K562 (cell line): Measurements from ENCODE around the gene ADCY9.

Experiments
- CEBPZ ChIP-seq: fragments of 150-350 bp; IDR thresholded peaks from 2 replicates; pipeline ENCODE4 v1.6.1; 2014; ENCODE audit warnings: low read depth, mild to moderate bottlenecking, low read length, borderline replicate concordance
- CTCF ChIP-seq, 3 experiments: IDR thresholded peaks in 2 of 3; conservative IDR thresholded peaks in 1 of 3; 2 replicates each; pipeline ENCODE4 v1.5.1; 2011 to 2012; ENCODE audit warnings: low read length in 3 of 3, mild to moderate bottlenecking in 3 of 3, control low read depth in 2 of 3, improper control_type of control experiment in 1 of 3, inconsistent platforms in 1 of 3, low read depth in 1 of 3, mixed read lengths in 1 of 3, moderate library complexity in 1 of 3; ENCODE audit not compliant: insufficient read depth in 2 of 3
- EP300 ChIP-seq: IDR thresholded peaks from 2 replicates; pipeline ENCODE4 v1.6.1; 2012; ENCODE audit warnings: low read length, improper control_type of control experiment
- MAX ChIP-seq: sonication (generic); formaldehyde crosslinking; IDR thresholded peaks from 2 replicates; pipeline ENCODE4 v1.9.0; 2022; ENCODE audit warnings: mild to moderate bottlenecking, missing genetic modification reagents

- TF ChIP-seq EP300 (no peak), CEBPZ (no peak), MAX (CRISPR knock-in tag) (no peak), CTCF (IDR thresholded peaks at IDR 0.05 in 2 of 3, conservative IDR thresholded peaks at IDR 0.05 in 1 of 3; ENCODE audit: insufficient read depth in 2 of 3, low read depth in 1 of 3, low read length in 3 of 3) (no peak)
Observed at GRCh38 chr16:4021916-4022315, 94.3 kb downstream of the ADCY9 start.
